ENCODE results near the gene SLC1A1. TPM values are rescaled to one million over a fixed set of nuclear protein-coding genes. Genes with fewer than 3 reads are reported as not detected.
A peak's percentile ranks its signal among the peaks of the same experiment; 100 is the strongest.
"Not testable (repeated sequence)": the region's sequence is repeated elsewhere in the genome, so short reads cannot be mapped to it uniquely, and the experiment has no call there.

Gene SLC1A1
- total RNA-seq, 1 experiment from 2014 or later = 15.8 TPM

- DNase-seq (ENCODE audit: low read depth) = no peak
Measured at GRCh38 chr9:4579001-4579400, 88.7 kb downstream of the SLC1A1 start.

- no peak for DNase-seq (ENCODE audit: low read depth)
Measured at GRCh38 chr9:4581035-4581760, 90.9 kb downstream of the SLC1A1 start.

- DNase-seq (ENCODE audit: low read depth) = no peak
Measured at GRCh38 chr9:4581861-4582565, 91.7 kb downstream of the SLC1A1 start.

- DNase-seq (ENCODE audit: low read depth) = no peak
Measured at GRCh38 chr9:4583001-4583400, 92.7 kb downstream of the SLC1A1 start.

GRCh38 chr9:4584636-4585035 is 94.4 kb downstream of the SLC1A1 start:
- no peak for DNase-seq (ENCODE audit: low read depth)

GRCh38 chr9:4585135-4585534 is 94.9 kb downstream of the SLC1A1 start:
- DNase-seq (ENCODE audit: low read depth) = no peak

GRCh38 chr9:4588721-4589120 is 98.5 kb downstream of the SLC1A1 start:
- DNase-seq (ENCODE audit: low read depth) = no peak

GRCh38 chr9:4590430-4591122 is 100.3 kb downstream of the SLC1A1 start:
- no peak for DNase-seq (ENCODE audit: low read depth)

- no peak for DNase-seq (ENCODE audit: low read depth)
Measured at GRCh38 chr9:4591123-4591500, 100.8 kb downstream of the SLC1A1 start.

- DNase-seq (ENCODE audit: low read depth) = no peak
Measured at GRCh38 chr9:4592295-4592694, 102.0 kb downstream of the SLC1A1 start.

GRCh38 chr9:4592886-4593285 is 102.6 kb downstream of the SLC1A1 start:
- DNase-seq (ENCODE audit: low read depth) = no peak

- DNase-seq (ENCODE audit: low read depth) = no peak
Measured at GRCh38 chr9:4594545-4594944, 104.3 kb downstream of the SLC1A1 start.

GRCh38 chr9:4594994-4595393 is 104.7 kb downstream of the SLC1A1 start:
- no peak for DNase-seq (ENCODE audit: low read depth)

GRCh38 chr9:4596165-4596922 is 106.1 kb downstream of the SLC1A1 start:
- no peak for DNase-seq (ENCODE audit: low read depth)

GRCh38 chr9:4600368-4600767 is 110.1 kb downstream of the SLC1A1 start:
- no peak for DNase-seq (ENCODE audit: low read depth)

- no peak for DNase-seq (ENCODE audit: low read depth)
Measured at GRCh38 chr9:4603830-4604229, 113.6 kb downstream of the SLC1A1 start.

GRCh38 chr9:4604678-4605095 is 114.4 kb downstream of the SLC1A1 start:
- peak; percentile 65 for DNase-seq (ENCODE audit: low read depth)

- not testable (repeated sequence) for DNase-seq (ENCODE audit: low read depth)
Measured at GRCh38 chr9:4606033-4606432, 115.8 kb downstream of the SLC1A1 start.

GRCh38 chr9:4614627-4615026 is 124.4 kb downstream of the SLC1A1 start:
- no peak for DNase-seq (ENCODE audit: low read depth)

- DNase-seq (ENCODE audit: low read depth) = no peak
Measured at GRCh38 chr9:4615251-4615650, 125.0 kb downstream of the SLC1A1 start.

GRCh38 chr9:4615778-4616177 is 125.5 kb downstream of the SLC1A1 start:
- DNase-seq (ENCODE audit: low read depth) = no peak

- DNase-seq (ENCODE audit: low read depth) = no peak
Measured at GRCh38 chr9:4617752-4618151, 127.5 kb downstream of the SLC1A1 start.
